Measurements from ENCODE around the gene NDUFA5.

NDUFA5 gene

GRCh38 chr7:123500878-123501489, 56.6 kb downstream of the NDUFA5 start:
- no peak overlapping the region for H3K4me3 ChIP-seq (ENCODE audit: low read length)
- TF ChIP-seq ZNF274 (IDR thresholded peaks at IDR 0.05; ENCODE audit: low read depth, low read length) = no peak

GRCh38 chr7:123499211-123499970, 58.2 kb downstream of the NDUFA5 start:
- no peak for TF ChIP-seq ZNF274 (IDR thresholded peaks at IDR 0.05; ENCODE audit: low read depth, low read length)
- no peak overlapping the region for H3K4me3 ChIP-seq (ENCODE audit: low read length)

GRCh38 chr7:123498601-123499000, 59.0 kb downstream of the NDUFA5 start:
- no peak overlapping the region for H3K4me3 ChIP-seq (ENCODE audit: low read length)
- no peak for TF ChIP-seq ZNF274 (IDR thresholded peaks at IDR 0.05; ENCODE audit: low read depth, low read length)

- H3K4me3 ChIP-seq (ENCODE audit: low read length) = no peak overlapping the region
- TF ChIP-seq ZNF274 (IDR thresholded peaks at IDR 0.05; ENCODE audit: low read depth, low read length) = no peak
These were observed 59.6 kb downstream of the NDUFA5 start for GRCh38 chr7:123498031-123498430.

- no peak for TF ChIP-seq ZNF274 (IDR thresholded peaks at IDR 0.05; ENCODE audit: low read depth, low read length)
- H3K4me3 ChIP-seq (ENCODE audit: low read length) = no peak overlapping the region
These were observed 63.3 kb downstream of the NDUFA5 start for GRCh38 chr7:123494193-123494796.

- TF ChIP-seq ZNF274 (IDR thresholded peaks at IDR 0.05; ENCODE audit: low read depth, low read length) = no peak
- H3K4me3 ChIP-seq (ENCODE audit: low read length) = no peak overlapping the region
These were observed 65.1 kb downstream of the NDUFA5 start for GRCh38 chr7:123492485-123492884.
